H7 (cell line): ENCODE data around the gene PHTF1. TPM values are rescaled to one million over a fixed set of nuclear protein-coding genes. Genes with fewer than 3 reads are reported as not detected.

Experiments
- DNase-seq: peaks from one replicate; pipeline ENCODE4 v3.0.0; 2012
- H3K27me3 ChIP-seq: 2 replicates; pipeline ENCODE4 v1.6.0; 2011; ENCODE audit warnings: mild to moderate bottlenecking, low read length; ENCODE audit not compliant: control insufficient read depth, insufficient read depth
- H3K36me3 ChIP-seq: replicated peaks from 2 replicates; pipeline ENCODE4 v1.5.1; 2011; ENCODE audit warnings: low read length; ENCODE audit not compliant: control insufficient read depth, insufficient read depth
- H3K4me3 ChIP-seq: 2 replicates; pipeline ENCODE4 v1.5.1; 2011; ENCODE audit warnings: low read depth, mild to moderate bottlenecking, control low read depth, low read length, moderate library complexity; ENCODE audit not compliant: insufficient read depth
- total RNA-seq: library from RNA; depleted of rRNA; stranded (reverse); fragments of >200 nt; shearing (Covaris generic); gene quantifications from 2 replicates; pipeline ENCODE4 v1.2.3, GENCODE V29; 2014; rRNA removed

Gene PHTF1
- total RNA-seq = 27.7 and 32.1 TPM in 2 replicates

DNA sequence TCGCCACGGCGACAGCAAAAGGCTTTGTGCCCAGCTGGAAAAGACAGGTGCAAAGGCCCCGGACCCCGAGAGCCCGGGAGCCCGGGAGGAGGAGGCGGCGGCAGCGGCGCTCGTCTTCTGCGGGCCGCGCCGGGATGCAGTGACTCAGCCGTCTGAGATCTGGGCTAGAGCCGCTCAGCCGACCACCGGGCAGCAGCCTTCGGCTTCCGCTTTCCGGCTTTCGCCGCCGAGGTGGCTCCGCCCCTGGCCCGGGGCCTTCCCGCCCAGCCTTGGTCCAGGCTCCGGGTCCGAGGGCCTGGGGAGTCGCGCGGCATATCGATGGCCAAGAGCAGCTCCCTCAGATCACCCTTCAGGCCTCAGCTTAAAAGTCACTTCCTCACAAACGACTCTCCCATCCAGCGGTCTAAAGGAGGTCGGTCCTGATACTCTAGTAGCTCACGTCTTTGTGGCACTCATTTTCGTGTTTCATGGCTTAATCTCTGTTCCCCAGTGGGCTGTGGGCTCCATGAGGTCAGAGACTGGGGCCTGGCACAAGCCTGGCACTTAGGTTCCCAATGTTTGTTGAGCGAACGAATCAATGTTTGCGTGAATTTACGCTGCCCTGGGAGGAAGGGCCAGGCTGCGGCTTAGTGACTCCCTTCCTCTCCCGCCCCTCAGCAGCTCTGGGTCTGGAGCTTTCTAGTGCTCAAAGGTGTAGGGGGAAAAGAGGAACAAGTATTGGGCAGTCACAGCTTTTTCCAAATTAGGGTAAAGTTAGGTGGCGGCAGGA lies at the start of gene PHTF1:
Gene PHTF1, minus strand, starts transcription at position 154 of the 769 bp plus-strand sequence. CDS start 783 bp downstream, outside the sequence.
- DNase-seq = peak; percentile 87
- H3K36me3 ChIP-seq = no peaks in the 10 kb centered on the region; the same call in 1 of the 2 replicates
- no peaks in the 10 kb centered on the region for H3K27me3 ChIP-seq
- peak within 1 kb of the TSS; percentile 64 for H3K4me3 ChIP-seq

DNA sequence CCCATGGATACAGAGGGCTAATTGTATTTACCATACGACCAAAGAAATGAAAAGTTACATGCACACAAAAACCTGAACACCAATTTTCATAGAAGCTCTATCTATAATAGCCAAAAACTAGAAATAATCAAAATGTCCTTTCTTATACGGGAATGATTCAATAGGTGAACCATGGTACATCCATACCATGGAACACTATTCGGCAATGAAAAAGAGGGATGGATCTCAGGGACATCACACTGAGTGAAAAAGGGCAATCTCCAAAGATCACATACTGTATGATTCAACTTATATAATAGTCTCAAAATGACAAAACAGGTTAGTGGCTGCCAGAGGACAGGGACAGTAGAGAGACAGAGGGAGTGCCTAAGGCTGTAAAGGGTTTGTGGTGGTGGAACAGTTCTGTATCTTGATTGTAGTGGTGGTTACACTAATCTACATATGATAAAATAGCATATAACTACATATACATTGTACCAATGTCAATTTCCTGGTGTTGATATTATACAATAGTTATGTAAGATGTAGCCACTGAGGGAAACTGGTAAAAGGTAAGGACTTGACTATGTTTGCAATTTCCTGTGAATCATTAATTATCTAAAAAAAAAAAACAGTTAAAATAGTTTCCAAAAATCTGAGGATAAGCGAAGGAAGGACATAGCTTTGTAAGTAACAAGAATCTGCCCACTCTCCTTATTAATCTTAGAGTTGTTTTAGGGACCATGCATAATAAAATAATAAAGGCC lies 49.3 kb upstream of the PHTF1 start:
- Histone ChIP-seq H3K36me3 (no peaks in the 10 kb centered on the region), H3K4me3 (no peak overlapping the region), H3K27me3 (no peaks in the 10 kb centered on the region)
- no peak for DNase-seq

- no peak for DNase-seq
- H3K36me3 ChIP-seq = no peaks in the 10 kb centered on the region
These were observed 46.4 kb upstream of the PHTF1 start for GRCh38 chr1:113805639-113806038.

DNA sequence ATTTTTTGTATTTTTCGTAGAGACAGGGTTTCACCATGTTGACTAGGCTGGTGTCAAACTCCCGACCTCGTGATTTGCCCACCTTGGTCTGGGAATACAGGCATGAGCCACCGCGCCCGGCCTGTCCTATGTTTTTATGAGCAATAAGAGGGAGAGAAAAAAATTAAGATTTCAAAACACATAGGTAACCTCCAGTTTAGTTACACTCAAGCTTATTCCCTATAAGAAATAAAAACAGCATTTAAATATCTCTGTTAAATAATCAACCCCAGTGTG lies 45.9 kb upstream of the PHTF1 start:
- Histone ChIP-seq H3K27me3 (no peaks in the 10 kb centered on the region), H3K4me3 (no peak overlapping the region), H3K36me3 (no peaks in the 10 kb centered on the region)
- no peak for DNase-seq

More at GRCh38 chr1:113805639-113806038, 46.4 kb upstream of the PHTF1 start:
- no peak overlapping the region for H3K4me3 ChIP-seq
- no peaks in the 10 kb centered on the region for H3K27me3 ChIP-seq

- H3K4me3 ChIP-seq = no peak overlapping the region
- no peak for DNase-seq
- H3K27me3 ChIP-seq = no peaks in the 10 kb centered on the region
- no peaks in the 10 kb centered on the region for H3K36me3 ChIP-seq
These were observed 45.4 kb upstream of the PHTF1 start for GRCh38 chr1:113804421-113805255.

DNA sequence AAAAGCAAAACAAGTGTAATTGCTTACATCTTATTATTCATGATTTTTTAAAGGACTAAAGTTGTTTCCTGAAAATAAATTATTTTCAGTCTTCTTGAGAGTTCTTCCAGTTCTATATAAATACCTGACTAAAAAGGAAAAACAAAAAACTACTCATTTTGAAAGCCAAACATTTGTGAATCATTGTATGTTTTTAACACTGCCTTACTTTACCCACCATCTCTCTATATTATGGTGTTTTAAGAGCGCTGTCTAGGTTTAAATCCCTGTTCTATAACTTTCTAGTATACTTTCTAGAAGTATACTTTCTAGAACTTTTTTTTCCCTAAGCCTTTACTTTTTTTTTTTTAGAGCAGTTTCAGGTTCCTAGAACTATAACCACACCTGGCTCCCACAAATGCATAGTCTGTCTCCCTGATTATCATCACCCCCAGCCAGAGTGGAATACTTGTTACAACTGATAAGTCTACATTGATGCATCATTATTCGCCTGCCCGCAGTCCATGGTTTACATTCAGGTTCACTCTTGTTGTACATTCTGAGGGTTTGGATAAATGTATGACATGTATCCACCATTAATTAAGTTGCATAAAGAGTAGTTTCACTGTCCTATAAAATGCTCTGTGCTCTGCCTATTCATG lies 43.2 kb upstream of the PHTF1 start:
- Histone ChIP-seq H3K27me3 (no peaks in the 10 kb centered on the region), H3K36me3 (peaks cover under 1% of the 10 kb centered on the region), H3K4me3 (no peak overlapping the region)
- DNase-seq = no peak

GRCh38 chr1:113800487-113800886 lies 41.2 kb upstream of the PHTF1 start:
- Histone ChIP-seq H3K4me3 (no peak overlapping the region), H3K36me3 (peaks cover 2% of the 10 kb centered on the region), H3K27me3 (no peaks in the 10 kb centered on the region)
- no peak for DNase-seq

- Histone ChIP-seq H3K27me3 (no peaks in the 10 kb centered on the region), H3K4me3 (no peak overlapping the region), H3K36me3 (peaks cover 5% of the 10 kb centered on the region)
- no peak for DNase-seq
These were observed 38.2 kb upstream of the PHTF1 start for GRCh38 chr1:113797472-113797871.

DNA sequence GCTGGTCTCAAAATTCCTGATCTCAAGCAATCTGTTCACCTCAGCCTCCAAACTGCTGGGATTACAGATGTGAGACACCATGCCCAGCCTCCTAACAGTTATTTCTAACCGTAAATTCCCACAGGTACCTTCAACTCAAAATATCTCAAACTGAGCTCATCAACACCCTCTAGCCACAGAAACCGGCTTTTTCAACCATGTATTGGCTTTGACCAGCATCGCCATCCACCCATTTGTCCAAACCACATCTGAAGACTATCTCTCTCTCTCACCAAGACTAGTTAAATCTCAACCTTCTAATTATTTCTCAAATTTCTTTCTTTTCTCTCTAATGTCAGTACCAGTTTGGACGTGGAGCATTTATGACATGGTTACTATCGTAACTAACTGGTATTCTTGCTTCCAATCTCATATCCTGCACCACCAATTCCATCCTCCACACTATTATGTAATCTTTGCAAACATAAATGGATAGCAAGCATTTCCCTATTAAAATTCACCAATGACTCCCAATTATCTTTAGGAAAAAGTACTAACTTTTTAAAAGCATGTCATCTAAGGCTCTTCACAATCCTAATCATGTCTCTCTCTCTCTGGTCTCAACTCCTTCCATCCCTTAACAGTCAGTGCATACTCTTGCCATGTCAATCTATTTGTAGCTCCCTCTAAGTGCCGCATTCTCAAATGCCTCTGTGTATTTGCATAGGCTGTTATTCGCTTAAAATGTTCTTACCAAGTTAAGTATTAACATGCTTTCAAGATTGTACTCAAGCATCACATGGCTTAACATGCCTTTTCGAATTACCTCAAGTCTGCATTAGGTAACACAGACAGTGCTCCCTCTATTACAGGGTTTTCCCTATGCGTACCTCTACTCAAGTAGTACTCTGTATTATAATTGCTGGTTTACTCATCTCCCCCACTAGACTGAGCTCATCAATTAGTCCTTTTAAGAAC lies 34.9 kb upstream of the PHTF1 start:
- no peak for DNase-seq
- no peak overlapping the region for H3K4me3 ChIP-seq

GRCh38 chr1:113792986-113793385 lies 33.7 kb upstream of the PHTF1 start:
- no peak overlapping the region for H3K4me3 ChIP-seq
- no peak for DNase-seq
- H3K27me3 ChIP-seq = no peaks in the 10 kb centered on the region
- peaks cover 5% of the 10 kb centered on the region for H3K36me3 ChIP-seq

More for the DNA sequence above, 34.9 kb upstream of the PHTF1 start:
- H3K27me3 ChIP-seq = no peaks in the 10 kb centered on the region
- H3K36me3 ChIP-seq = peaks cover 5% of the 10 kb centered on the region

GRCh38 chr1:113792471-113792870 lies 33.2 kb upstream of the PHTF1 start:
- Histone ChIP-seq H3K27me3 (no peaks in the 10 kb centered on the region), H3K36me3 (peaks cover 5% of the 10 kb centered on the region), H3K4me3 (no peak overlapping the region)
- no peak for DNase-seq

DNA sequence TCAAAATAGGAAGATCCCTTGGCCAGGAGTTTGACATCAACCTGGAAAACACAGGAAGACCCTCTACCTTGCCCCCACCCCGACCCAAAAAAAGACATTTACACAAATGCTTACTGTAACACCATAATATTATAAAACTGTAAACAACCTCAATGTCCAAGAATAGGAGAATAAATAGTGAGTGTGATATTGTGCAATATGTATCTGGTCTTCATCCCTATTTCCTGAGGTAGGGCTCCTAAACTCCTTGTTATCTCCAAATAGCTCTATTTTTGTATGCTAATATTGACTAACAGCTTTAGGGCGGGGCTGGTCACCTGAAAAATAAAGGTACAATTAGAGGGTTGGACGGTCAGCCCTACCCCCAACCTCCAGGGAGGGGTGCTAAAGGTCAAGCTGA lies 29.5 kb upstream of the PHTF1 start:
- Histone ChIP-seq H3K36me3 (no peaks in the 10 kb centered on the region), H3K27me3 (no peaks in the 10 kb centered on the region), H3K4me3 (no peak overlapping the region)

GRCh38 chr1:113787663-113788062 lies 28.4 kb upstream of the PHTF1 start:
- Histone ChIP-seq H3K27me3 (no peaks in the 10 kb centered on the region), H3K4me3 (no peak overlapping the region), H3K36me3 (no peaks in the 10 kb centered on the region)
- no peak for DNase-seq

More for the DNA sequence above, 29.5 kb upstream of the PHTF1 start:
- DNase-seq = no peak
